HepG2 (cell line): ENCODE data around the gene MLXIPL. TPM values are rescaled to one million over a fixed set of nuclear protein-coding genes. Genes with fewer than 3 reads are reported as not detected.
A peak's percentile ranks its signal among the peaks of the same experiment; 100 is the strongest.

ENCODE experiments used
- AGO1 ChIP-seq: fragments of 200-400 bp; formaldehyde crosslinking; IDR thresholded peaks from 2 replicates; pipeline ENCODE4 v1.6.1; 2017; ENCODE audit warnings: mild to moderate bottlenecking, low read depth, low read length, moderate library complexity; ENCODE audit not compliant: poor library complexity, severe bottlenecking
- AGO2 ChIP-seq: fragments of 200-400 bp; formaldehyde crosslinking; optimal IDR thresholded peaks from 2 replicates; pipeline ENCODE3; 2017; ENCODE audit warnings: mild to moderate bottlenecking, low read depth, low read length, moderate library complexity
- BRD4 ChIP-seq: sonication (generic); formaldehyde crosslinking; IDR thresholded peaks from 2 replicates; pipeline ENCODE4 v1.4.0; 2020; ENCODE audit warnings: missing genetic modification reagents
- EEA1 ChIP-seq: sonication (generic); formaldehyde crosslinking; IDR thresholded peaks from 2 replicates; pipeline ENCODE4 v1.5.1; 2020; ENCODE audit warnings: mild to moderate bottlenecking, missing genetic modification reagents, borderline replicate concordance
- HES4 ChIP-seq: sonication (generic); formaldehyde crosslinking; IDR thresholded peaks from 2 replicates; pipeline ENCODE4 v1.9.0; 2021; ENCODE audit warnings: mild to moderate bottlenecking, missing genetic modification reagents, borderline replicate concordance
- KLF6 ChIP-seq: IDR thresholded peaks from 2 replicates; pipeline ENCODE4 v1.8.0; 2016; ENCODE audit warnings: missing biosample characterization, missing genetic modification reagents
- MEIS2 ChIP-seq: sonication (generic); formaldehyde crosslinking; IDR thresholded peaks from 2 replicates; pipeline ENCODE4 v1.9.0; 2021; ENCODE audit warnings: mild to moderate bottlenecking, missing genetic modification reagents
- NCOA1 ChIP-seq: sonication (generic); formaldehyde crosslinking; IDR thresholded peaks from 2 replicates; pipeline ENCODE4 v1.9.0; 2021; ENCODE audit warnings: missing genetic modification reagents
- PRDM4 ChIP-seq: sonication (generic); formaldehyde crosslinking; IDR thresholded peaks from 2 replicates; pipeline ENCODE4 v1.9.0; 2021; ENCODE audit warnings: missing genetic modification reagents, borderline replicate concordance
- RARA ChIP-seq: IDR thresholded peaks from 2 replicates; pipeline ENCODE4 v1.6.1; 2016; ENCODE audit warnings: missing genetic modification reagents, missing compliant biosample characterization
- SKI ChIP-seq: fragments of 450-650 bp; IDR thresholded peaks from one replicate; pipeline ENCODE4 v1.6.1; 2018; ENCODE audit warnings: mild to moderate bottlenecking; ENCODE audit not compliant: partially characterized antibody
- TEAD3 ChIP-seq: optimal IDR thresholded peaks from 2 replicates; pipeline ENCODE3; 2016; ENCODE audit warnings: borderline replicate concordance
- ZNF143 ChIP-seq: sonication (generic); formaldehyde crosslinking; IDR thresholded peaks from 2 replicates; pipeline ENCODE4 v1.4.0; 2020; ENCODE audit warnings: missing genetic modification reagents
- ZNF264 ChIP-seq: sonication (generic); formaldehyde crosslinking; IDR thresholded peaks from 2 replicates; pipeline ENCODE4 v1.4.0; 2020; ENCODE audit warnings: missing genetic modification reagents
- ZNF451 ChIP-seq: sonication (generic); formaldehyde crosslinking; IDR thresholded peaks from 2 replicates; pipeline ENCODE4 v1.5.0; 2020; ENCODE audit warnings: mild to moderate bottlenecking, missing genetic modification reagents
- ZNF543 ChIP-seq: sonication (generic); formaldehyde crosslinking; IDR thresholded peaks from 2 replicates; pipeline ENCODE4 v1.4.0; 2020; ENCODE audit warnings: mild to moderate bottlenecking, missing genetic modification reagents
- ZNF547 ChIP-seq: sonication (generic); formaldehyde crosslinking; IDR thresholded peaks from 2 replicates; pipeline ENCODE4 v1.5.1; 2020; ENCODE audit warnings: mild to moderate bottlenecking, missing genetic modification reagents
- ZNF777 ChIP-seq: sonication (generic); formaldehyde crosslinking; IDR thresholded peaks from 2 replicates; pipeline ENCODE4 v1.4.0; 2020; ENCODE audit warnings: missing genetic modification reagents
- ZNF883 ChIP-seq: sonication (generic); formaldehyde crosslinking; IDR thresholded peaks from 2 replicates; pipeline ENCODE4 v1.5.1; 2020; ENCODE audit warnings: mild to moderate bottlenecking, missing genetic modification reagents; ENCODE audit errors: not compliant biosample characterization
- ZSCAN9 ChIP-seq: IDR thresholded peaks from 2 replicates; pipeline ENCODE4 v1.6.1; 2016; ENCODE audit warnings: borderline replicate concordance
- polyA plus RNA-seq, 8 experiments: library from polyadenylated mRNA; depleted of rRNA in 3 of 8; stranded (reverse) in 7 of 8; unstranded in 1 of 8; fragments of >200 nt; fragmentation: Illumina TruSeq in 4 of 8; extraction: Trizol in 4 of 8; gene quantifications; 2 replicates each; pipeline versions ENCODE4 v1.2.1 to v1.2.3, GENCODE V29; 2011 to 2016; ENCODE audit warnings: low read depth in 4 of 8, missing spikeins in 1 of 8, mixed read lengths in 1 of 8; ENCODE audit not compliant: insufficient read depth in 1 of 8
- total RNA-seq, 5 experiments: library from RNA; depleted of rRNA; stranded (reverse); fragments of >200 nt; fragmentation: Illumina TruSeq; extraction: Trizol; gene quantifications; 2 replicates each; pipeline ENCODE4 v1.2.3, GENCODE V29; 2016; ENCODE audit warnings: low read depth in 1 of 5
- TF ChIP-seq, protein P1 (sequence below): sonication (generic); formaldehyde crosslinking; IDR thresholded peaks from 2 replicates; pipeline ENCODE4 v1.4.0; 2020; ENCODE audit warnings: mild to moderate bottlenecking, missing genetic modification reagents
- TF ChIP-seq, protein P2 (sequence below): sonication (generic); formaldehyde crosslinking; IDR thresholded peaks from 2 replicates; pipeline ENCODE4 v1.5.0; 2020; ENCODE audit warnings: mild to moderate bottlenecking, missing genetic modification reagents, borderline replicate concordance

The MLXIPL gene
- total and polyA plus RNA-seq, 2 of the 13 experiments (the other 11 are each of a cell fraction or from before 2014, with no cell fraction given), result 51.6 to 60.1 TPM

GRCh38 chr7:73623798-73624668, at the start of gene MLXIPL (continued):
- TF ChIP-seq MEIS2 (CRISPR knock-in tag), result no peak
- TF ChIP-seq ZNF143 (CRISPR knock-in tag), result 0 out of 2 replicates have a peak, but pooled peaks have one; percentile 14
- peak; percentile 94 for TF ChIP-seq AGO2
- peak; percentile 46 for TF ChIP-seq SKI
- TF ChIP-seq ZNF883, result peak; percentile 82
- TF ChIP-seq ZNF777 (CRISPR knock-in tag), result peak; percentile 38; the same call in 1 of the 2 replicates
- TF ChIP-seq ZNF264 (CRISPR knock-in tag), result peak; percentile 50; the same call in 1 of the 2 replicates
- peak; percentile 90 for TF ChIP-seq AGO1
- 0 out of 2 replicates have a peak, but pooled peaks have one; percentile 53 for TF ChIP-seq BRD4 (CRISPR knock-in tag)
- peak; percentile 84 for TF ChIP-seq KLF6 (CRISPR knock-in tag)
- peak; percentile 27; the same call in 1 of the 2 replicates for TF ChIP-seq NCOA1 (CRISPR knock-in tag)
- TF ChIP-seq ZNF451, result peak; percentile 75; the same call in 1 of the 2 replicates
- TF ChIP-seq EEA1 (CRISPR knock-in tag), result peak; percentile 59; the same call in 1 of the 2 replicates
- TF ChIP-seq, protein P1, sequence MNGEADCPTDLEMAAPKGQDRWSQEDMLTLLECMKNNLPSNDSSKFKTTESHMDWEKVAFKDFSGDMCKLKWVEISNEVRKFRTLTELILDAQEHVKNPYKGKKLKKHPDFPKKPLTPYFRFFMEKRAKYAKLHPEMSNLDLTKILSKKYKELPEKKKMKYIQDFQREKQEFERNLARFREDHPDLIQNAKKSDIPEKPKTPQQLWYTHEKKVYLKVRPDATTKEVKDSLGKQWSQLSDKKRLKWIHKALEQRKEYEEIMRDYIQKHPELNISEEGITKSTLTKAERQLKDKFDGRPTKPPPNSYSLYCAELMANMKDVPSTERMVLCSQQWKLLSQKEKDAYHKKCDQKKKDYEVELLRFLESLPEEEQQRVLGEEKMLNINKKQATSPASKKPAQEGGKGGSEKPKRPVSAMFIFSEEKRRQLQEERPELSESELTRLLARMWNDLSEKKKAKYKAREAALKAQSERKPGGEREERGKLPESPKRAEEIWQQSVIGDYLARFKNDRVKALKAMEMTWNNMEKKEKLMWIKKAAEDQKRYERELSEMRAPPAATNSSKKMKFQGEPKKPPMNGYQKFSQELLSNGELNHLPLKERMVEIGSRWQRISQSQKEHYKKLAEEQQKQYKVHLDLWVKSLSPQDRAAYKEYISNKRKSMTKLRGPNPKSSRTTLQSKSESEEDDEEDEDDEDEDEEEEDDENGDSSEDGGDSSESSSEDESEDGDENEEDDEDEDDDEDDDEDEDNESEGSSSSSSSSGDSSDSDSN, result peak; percentile 29; the same call in 1 of the 2 replicates
- TF ChIP-seq RARA (CRISPR knock-in tag), result peak; percentile 9; the same call in 1 of the 2 replicates
- 0 out of 2 replicates have a peak, but pooled peaks have one; percentile 86 for TF ChIP-seq PRDM4 (CRISPR knock-in tag)
- TF ChIP-seq ZSCAN9 (CRISPR knock-in tag), result peak; percentile 56; the same call in 1 of the 2 replicates
- peak; percentile 81 for TF ChIP-seq HES4 (CRISPR knock-in tag)
- peak; percentile 50; the same call in 1 of the 2 replicates for TF ChIP-seq ZNF543 (CRISPR knock-in tag)
- no peak for TF ChIP-seq TEAD3 (CRISPR knock-in tag)
- TF ChIP-seq, protein P2, sequence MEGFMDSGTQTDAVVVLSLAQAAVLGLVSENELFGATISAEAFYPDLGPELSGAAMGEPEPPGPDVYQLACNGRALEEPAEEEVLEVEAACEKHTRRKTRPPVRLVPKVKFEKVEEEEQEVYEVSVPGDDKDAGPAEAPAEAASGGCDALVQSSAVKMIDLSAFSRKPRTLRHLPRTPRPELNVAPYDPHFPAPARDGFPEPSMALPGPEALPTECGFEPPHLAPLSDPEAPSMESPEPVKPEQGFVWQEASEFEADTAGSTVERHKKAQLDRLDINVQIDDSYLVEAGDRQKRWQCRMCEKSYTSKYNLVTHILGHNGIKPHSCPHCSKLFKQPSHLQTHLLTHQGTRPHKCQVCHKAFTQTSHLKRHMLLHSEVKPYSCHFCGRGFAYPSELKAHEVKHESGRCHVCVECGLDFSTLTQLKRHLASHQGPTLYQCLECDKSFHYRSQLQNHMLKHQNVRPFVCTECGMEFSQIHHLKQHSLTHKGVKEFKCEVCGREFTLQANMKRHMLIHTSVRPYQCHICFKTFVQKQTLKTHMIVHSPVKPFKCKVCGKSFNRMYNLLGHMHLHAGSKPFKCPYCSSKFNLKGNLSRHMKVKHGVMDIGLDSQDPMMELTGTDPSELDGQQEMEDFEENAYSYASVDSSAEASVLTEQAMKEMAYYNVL, result 0 out of 2 replicates have a peak, but pooled peaks have one; percentile 27
- TF ChIP-seq ZNF547, result 0 out of 2 replicates have a peak, but pooled peaks have one; percentile 50
